HL-60 (cell line): Measurements from ENCODE around the gene MAP6D1.

ENCODE experiments used
- CTCF ChIP-seq: IDR thresholded peaks from one replicate; pipeline ENCODE4 v1.5.1; 2011; ENCODE audit warnings: low read length, control low read depth, inconsistent platforms; ENCODE audit not compliant: insufficient read depth
- REST ChIP-seq: IDR thresholded peaks from 2 replicates; pipeline ENCODE4 v1.6.1; 2012; ENCODE audit warnings: low read depth; ENCODE audit not compliant: insufficient replicate concordance
- SPI1 ChIP-seq: IDR thresholded peaks from 2 replicates; pipeline ENCODE4 v1.6.1; 2012; ENCODE audit warnings: low read depth, mild to moderate bottlenecking, borderline replicate concordance

- TF ChIP-seq CTCF = no peak
- no peak for TF ChIP-seq SPI1
- no peak for TF ChIP-seq REST
Observed at GRCh38 chr3:183801601-183802000, 23.8 kb downstream of the MAP6D1 start.
